HEK293 (cell line): ENCODE data around the gene SLC19A1.

Source experiments
- ZNF121 ChIP-seq: fragments of 450-650 bp; formaldehyde crosslinking; IDR thresholded peaks from 2 replicates; pipeline ENCODE4 v1.5.1; 2016; ENCODE audit warnings: missing biosample characterization, missing genetic modification characterization
- ZNF354C ChIP-seq: fragments of 450-650 bp; formaldehyde crosslinking; IDR thresholded peaks from 2 replicates; pipeline ENCODE4 v1.5.1; 2016; ENCODE audit warnings: missing biosample characterization, missing genetic modification characterization, low read depth, borderline replicate concordance
- ZNF366 ChIP-seq: fragments of 450-650 bp; formaldehyde crosslinking; conservative IDR thresholded peaks from 2 replicates; pipeline ENCODE4 v1.5.1; 2016; ENCODE audit warnings: missing biosample characterization, missing genetic modification characterization
- ZNF404 ChIP-seq: fragments of 450-650 bp; formaldehyde crosslinking; IDR thresholded peaks from 2 replicates; pipeline ENCODE4 v1.5.1; 2017; ENCODE audit warnings: missing biosample characterization, missing genetic modification characterization
- ZNF510 ChIP-seq: fragments of 450-650 bp; formaldehyde crosslinking; IDR thresholded peaks from 2 replicates; pipeline ENCODE4 v1.5.1; 2018; ENCODE audit warnings: mild to moderate bottlenecking, missing genetic modification characterization, missing biosample characterization; ENCODE audit not compliant: insufficient replicate concordance
- ZNF530 ChIP-seq: fragments of 450-650 bp; formaldehyde crosslinking; IDR thresholded peaks from 2 replicates; pipeline ENCODE4 v1.5.1; 2016; ENCODE audit warnings: low read depth, missing biosample characterization, missing genetic modification characterization
- ZNF660 ChIP-seq: fragments of 450-650 bp; IDR thresholded peaks from 2 replicates; pipeline ENCODE4 v1.5.1; 2018; ENCODE audit warnings: missing biosample characterization, mild to moderate bottlenecking, missing genetic modification characterization
- ZXDB ChIP-seq: fragments of 450-650 bp; formaldehyde crosslinking; IDR thresholded peaks from 2 replicates; pipeline ENCODE4 v1.5.1; 2016; ENCODE audit warnings: missing biosample characterization, missing genetic modification characterization
- TF ChIP-seq, protein P1 (sequence below): fragments of 450-650 bp; formaldehyde crosslinking; IDR thresholded peaks from 2 replicates; pipeline ENCODE4 v1.5.1; 2016; ENCODE audit warnings: missing biosample characterization, missing genetic modification characterization
- TF ChIP-seq, protein P2 (sequence below): fragments of 450-650 bp; formaldehyde crosslinking; IDR thresholded peaks from 2 replicates; pipeline ENCODE4 v1.5.1; 2016; ENCODE audit warnings: missing biosample characterization, missing genetic modification characterization
- TF ChIP-seq, protein P3 (sequence below): fragments of 450-650 bp; formaldehyde crosslinking; IDR thresholded peaks from 2 replicates; pipeline ENCODE4 v1.5.1; 2016; ENCODE audit warnings: missing biosample characterization, missing genetic modification characterization
- TF ChIP-seq, protein P4 (sequence below): fragments of 450-650 bp; formaldehyde crosslinking; IDR thresholded peaks from 2 replicates; pipeline ENCODE4 v1.5.1; 2016; ENCODE audit warnings: missing biosample characterization, missing genetic modification characterization, borderline replicate concordance

DNA sequence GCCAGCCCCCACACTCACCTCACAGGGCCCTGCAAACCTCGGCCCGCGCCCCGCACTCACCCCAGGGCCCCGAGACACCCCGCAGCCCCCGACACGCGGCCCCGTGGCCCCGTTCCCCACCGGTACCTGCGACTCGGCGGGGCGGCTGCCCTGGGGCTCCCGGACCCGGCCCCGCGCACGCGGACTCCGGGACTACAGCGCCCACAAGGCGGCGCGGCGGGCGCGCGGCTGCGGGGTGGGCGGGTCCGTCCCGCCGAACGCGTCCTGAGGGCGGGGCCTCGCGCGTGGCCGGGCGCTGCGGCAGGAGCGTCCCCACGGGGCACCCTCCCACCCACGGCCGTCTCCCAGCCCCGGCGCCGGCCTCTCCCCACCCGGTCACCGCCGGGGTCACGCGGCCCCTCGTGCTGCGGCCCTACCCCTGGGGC is at the start of gene SLC19A1:
- no peak for TF ChIP-seq ZNF660
- no peak for TF ChIP-seq ZXDB
- TF ChIP-seq ZNF404 (tag by site-specific recombination) = no peak
- TF ChIP-seq, protein P1, sequence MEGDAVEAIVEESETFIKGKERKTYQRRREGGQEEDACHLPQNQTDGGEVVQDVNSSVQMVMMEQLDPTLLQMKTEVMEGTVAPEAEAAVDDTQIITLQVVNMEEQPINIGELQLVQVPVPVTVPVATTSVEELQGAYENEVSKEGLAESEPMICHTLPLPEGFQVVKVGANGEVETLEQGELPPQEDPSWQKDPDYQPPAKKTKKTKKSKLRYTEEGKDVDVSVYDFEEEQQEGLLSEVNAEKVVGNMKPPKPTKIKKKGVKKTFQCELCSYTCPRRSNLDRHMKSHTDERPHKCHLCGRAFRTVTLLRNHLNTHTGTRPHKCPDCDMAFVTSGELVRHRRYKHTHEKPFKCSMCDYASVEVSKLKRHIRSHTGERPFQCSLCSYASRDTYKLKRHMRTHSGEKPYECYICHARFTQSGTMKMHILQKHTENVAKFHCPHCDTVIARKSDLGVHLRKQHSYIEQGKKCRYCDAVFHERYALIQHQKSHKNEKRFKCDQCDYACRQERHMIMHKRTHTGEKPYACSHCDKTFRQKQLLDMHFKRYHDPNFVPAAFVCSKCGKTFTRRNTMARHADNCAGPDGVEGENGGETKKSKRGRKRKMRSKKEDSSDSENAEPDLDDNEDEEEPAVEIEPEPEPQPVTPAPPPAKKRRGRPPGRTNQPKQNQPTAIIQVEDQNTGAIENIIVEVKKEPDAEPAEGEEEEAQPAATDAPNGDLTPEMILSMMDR = no peak
- TF ChIP-seq, protein P2, sequence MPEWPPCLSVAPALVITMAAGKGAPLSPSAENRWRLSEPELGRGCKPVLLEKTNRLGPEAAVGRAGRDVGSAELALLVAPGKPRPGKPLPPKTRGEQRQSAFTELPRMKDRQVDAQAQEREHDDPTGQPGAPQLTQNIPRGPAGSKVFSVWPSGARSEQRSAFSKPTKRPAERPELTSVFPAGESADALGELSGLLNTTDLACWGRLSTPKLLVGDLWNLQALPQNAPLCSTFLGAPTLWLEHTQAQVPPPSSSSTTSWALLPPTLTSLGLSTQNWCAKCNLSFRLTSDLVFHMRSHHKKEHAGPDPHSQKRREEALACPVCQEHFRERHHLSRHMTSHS = no peak
- no peak for TF ChIP-seq ZNF366
- TF ChIP-seq ZNF510 = no peak
- no peak for TF ChIP-seq ZNF354C (tag by site-specific recombination)
- TF ChIP-seq ZNF121 (tag by site-specific recombination) = no peak
- TF ChIP-seq ZNF530 (tag by site-specific recombination) = no peak
- TF ChIP-seq, protein P3, sequence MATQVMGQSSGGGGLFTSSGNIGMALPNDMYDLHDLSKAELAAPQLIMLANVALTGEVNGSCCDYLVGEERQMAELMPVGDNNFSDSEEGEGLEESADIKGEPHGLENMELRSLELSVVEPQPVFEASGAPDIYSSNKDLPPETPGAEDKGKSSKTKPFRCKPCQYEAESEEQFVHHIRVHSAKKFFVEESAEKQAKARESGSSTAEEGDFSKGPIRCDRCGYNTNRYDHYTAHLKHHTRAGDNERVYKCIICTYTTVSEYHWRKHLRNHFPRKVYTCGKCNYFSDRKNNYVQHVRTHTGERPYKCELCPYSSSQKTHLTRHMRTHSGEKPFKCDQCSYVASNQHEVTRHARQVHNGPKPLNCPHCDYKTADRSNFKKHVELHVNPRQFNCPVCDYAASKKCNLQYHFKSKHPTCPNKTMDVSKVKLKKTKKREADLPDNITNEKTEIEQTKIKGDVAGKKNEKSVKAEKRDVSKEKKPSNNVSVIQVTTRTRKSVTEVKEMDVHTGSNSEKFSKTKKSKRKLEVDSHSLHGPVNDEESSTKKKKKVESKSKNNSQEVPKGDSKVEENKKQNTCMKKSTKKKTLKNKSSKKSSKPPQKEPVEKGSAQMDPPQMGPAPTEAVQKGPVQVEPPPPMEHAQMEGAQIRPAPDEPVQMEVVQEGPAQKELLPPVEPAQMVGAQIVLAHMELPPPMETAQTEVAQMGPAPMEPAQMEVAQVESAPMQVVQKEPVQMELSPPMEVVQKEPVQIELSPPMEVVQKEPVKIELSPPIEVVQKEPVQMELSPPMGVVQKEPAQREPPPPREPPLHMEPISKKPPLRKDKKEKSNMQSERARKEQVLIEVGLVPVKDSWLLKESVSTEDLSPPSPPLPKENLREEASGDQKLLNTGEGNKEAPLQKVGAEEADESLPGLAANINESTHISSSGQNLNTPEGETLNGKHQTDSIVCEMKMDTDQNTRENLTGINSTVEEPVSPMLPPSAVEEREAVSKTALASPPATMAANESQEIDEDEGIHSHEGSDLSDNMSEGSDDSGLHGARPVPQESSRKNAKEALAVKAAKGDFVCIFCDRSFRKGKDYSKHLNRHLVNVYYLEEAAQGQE (tag by site-specific recombination) = no peak
- TF ChIP-seq, protein P4, sequence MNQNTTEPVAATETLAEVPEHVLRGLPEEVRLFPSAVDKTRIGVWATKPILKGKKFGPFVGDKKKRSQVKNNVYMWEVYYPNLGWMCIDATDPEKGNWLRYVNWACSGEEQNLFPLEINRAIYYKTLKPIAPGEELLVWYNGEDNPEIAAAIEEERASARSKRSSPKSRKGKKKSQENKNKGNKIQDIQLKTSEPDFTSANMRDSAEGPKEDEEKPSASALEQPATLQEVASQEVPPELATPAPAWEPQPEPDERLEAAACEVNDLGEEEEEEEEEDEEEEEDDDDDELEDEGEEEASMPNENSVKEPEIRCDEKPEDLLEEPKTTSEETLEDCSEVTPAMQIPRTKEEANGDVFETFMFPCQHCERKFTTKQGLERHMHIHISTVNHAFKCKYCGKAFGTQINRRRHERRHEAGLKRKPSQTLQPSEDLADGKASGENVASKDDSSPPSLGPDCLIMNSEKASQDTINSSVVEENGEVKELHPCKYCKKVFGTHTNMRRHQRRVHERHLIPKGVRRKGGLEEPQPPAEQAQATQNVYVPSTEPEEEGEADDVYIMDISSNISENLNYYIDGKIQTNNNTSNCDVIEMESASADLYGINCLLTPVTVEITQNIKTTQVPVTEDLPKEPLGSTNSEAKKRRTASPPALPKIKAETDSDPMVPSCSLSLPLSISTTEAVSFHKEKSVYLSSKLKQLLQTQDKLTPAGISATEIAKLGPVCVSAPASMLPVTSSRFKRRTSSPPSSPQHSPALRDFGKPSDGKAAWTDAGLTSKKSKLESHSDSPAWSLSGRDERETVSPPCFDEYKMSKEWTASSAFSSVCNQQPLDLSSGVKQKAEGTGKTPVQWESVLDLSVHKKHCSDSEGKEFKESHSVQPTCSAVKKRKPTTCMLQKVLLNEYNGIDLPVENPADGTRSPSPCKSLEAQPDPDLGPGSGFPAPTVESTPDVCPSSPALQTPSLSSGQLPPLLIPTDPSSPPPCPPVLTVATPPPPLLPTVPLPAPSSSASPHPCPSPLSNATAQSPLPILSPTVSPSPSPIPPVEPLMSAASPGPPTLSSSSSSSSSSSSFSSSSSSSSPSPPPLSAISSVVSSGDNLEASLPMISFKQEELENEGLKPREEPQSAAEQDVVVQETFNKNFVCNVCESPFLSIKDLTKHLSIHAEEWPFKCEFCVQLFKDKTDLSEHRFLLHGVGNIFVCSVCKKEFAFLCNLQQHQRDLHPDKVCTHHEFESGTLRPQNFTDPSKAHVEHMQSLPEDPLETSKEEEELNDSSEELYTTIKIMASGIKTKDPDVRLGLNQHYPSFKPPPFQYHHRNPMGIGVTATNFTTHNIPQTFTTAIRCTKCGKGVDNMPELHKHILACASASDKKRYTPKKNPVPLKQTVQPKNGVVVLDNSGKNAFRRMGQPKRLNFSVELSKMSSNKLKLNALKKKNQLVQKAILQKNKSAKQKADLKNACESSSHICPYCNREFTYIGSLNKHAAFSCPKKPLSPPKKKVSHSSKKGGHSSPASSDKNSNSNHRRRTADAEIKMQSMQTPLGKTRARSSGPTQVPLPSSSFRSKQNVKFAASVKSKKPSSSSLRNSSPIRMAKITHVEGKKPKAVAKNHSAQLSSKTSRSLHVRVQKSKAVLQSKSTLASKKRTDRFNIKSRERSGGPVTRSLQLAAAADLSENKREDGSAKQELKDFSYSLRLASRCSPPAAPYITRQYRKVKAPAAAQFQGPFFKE (tag by site-specific recombination) = no peak
